NCI-H2107 treated with DMSO at 0.1 percent for 48 hours (cell line): Measurements from ENCODE around the gene C16orf90.
"Not testable (repeated sequence)": the region's sequence is repeated elsewhere in the genome, so short reads cannot be mapped to it uniquely, and the experiment has no call there.

ENCODE experiments used
- DNase-seq: peaks from one replicate; lab custom pipeline; 2025; ENCODE audit not compliant: unreplicated experiment; lab: John Stamatoyannopoulos, UW

Gene C16orf90, protein sequence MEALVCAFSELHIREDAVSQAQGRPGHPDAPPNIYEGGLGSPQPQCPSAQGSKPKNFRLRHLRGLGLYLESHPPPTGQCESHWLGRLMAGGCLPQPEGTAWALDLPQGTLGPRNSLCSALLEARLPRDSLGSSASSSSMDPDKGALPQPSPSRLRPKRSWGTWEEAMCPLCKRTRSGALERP

DNA sequence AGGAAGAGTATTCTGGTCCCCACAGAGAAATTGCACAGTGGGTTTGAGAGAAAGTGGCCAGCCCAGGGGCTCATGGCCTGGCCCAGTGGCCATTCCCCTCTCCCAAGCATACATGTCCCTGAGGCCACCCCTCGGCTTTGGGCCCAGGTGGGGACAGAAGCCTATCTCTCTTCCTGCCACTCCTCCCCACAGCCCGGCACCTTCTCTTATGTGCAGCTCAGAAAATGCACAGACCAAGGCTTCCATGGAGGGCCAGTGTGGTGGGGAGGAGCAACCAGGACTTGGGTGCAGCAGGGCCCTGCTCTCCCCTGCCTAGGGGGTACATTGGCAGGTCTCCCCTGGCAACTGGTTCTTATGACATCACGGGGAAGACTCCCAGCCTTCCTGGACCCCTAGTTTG is at the start of gene C16orf90:
C16orf90 (minus strand) TSS at position 314 of the 400 bp plus-strand sequence; CDS start at position 246, 68 bp downstream.
- DNase-seq = no peak

DNA sequence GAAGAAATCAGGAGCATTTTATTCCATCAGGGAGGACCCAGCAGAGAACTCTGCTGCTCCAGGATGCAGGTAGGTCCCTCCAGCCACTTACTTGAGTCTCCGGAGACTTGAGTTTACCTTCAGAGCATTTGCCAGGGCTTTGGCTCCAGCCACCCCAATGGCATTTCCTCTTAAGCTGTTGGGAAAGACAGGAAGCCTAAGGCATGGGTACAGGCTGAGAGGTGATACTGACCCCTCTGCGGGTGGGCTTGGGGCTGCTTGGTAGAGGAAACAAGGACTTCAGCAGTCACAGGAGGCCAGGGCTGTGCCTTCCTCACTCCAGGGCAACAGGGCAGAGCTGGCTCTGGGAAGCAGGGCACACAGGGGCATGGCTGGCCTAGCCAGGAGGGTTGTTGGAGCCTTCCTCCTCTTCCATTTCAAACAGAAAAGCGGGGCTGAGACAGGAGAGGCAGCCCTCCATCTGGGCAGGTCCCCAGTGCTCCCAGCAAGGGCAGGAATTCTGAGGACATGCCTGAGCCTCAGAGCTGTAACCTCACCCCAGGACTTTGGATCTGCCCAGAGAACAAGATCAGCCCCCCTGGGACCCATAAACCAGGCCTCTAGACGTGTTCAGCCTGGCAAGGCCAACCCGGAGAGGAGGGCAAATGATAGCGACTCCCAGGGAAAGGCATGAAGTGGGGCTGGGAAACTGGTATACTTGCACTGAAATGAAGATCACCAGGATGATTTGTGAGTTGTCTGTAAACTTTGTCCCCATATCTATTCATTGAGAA is 47.5 kb upstream of the C16orf90 start:
- DNase-seq = no peak

DNA sequence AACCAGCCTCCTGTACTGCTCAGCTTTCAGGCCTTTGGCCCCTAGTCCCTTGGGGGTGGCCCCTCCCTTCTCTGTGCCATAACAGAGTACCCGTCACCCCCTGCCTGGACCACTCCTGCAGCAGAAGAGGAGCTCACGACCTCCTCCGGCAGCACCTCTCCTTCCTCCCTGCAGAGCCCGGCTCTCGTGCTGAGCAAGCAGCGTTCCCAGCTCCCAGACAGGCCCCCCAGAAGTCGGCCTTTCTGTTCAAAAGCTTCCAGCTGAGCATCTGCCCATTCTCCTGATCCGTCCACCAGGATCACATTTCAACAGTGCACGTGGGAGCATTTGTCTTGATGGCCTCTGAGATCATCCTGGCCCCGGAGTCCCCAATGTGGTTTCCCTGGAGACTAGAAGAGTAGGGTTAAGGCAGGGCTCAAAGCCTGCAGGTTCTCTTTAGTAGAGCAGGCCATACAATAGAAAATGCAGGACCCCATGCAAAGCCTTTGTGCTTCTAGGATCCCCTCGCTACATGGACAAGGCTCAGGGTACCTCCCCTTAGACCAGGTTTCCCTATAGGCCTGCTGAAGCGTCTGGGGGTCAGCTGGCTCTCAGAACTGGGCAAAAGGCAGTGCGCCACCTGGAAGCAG is 46.4 kb upstream of the C16orf90 start:
- no peak for DNase-seq

DNA sequence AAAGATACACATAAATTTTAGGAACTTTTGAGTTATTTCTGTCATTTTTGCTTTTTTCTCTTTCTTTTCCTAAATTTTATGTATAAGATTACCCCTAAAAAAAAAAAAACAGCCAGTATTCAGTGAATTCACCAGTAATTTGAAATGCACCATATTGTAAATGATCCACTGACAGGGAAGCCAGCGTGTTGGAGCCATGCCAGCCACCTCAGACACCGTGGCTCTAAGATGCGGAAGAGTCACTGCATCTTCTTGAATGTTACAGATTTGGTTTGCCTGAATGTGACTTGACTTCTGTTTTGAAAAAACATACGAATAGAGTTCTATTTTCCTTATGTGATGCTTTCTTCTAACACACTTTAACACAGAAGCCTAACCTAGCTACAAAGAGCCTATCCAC is 42.9 kb upstream of the C16orf90 start:
- DNase-seq = no peak

DNA sequence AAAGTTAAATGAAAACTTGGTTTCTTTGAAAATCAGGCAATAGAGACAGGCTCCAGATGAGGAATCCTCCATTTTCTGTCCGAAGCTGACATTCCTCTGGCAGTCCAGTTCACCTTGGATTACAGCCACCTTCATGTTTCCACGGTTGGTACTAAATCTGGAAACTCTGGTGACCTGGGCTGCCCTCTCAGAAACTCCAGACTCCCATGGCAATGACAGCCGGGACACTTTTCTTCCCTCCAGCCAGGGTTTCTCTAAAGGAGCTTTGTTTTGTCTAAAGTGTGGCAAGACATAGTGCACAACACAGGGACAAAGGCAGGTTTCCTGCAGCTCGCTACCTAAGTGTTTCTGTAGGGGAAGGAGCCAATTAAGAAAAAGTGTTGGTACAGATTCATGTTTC is 41.6 kb upstream of the C16orf90 start:
- DNase-seq = no peak

DNA sequence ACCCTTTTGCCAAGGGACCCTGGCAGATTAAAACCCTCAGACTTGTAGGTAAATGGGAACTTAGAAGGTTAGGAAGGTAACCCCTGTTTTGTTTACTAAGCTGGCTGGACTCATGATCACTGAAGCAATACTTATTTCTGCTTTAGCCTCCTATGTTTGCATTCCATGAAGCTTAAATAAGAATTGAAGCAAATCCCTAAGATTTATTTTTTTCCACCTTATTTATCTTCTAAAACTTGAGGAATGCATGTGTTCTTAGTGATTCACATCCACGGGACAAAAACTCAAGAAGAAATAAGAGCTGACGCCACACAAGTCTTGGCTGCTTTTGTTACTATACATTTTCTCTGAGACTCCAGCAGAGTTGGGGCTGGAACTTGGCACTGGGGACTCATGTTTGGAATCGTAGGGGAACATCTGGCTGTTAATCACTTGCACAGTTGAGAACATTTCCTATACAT is 41.0 kb upstream of the C16orf90 start:
- DNase-seq = no peak

DNA sequence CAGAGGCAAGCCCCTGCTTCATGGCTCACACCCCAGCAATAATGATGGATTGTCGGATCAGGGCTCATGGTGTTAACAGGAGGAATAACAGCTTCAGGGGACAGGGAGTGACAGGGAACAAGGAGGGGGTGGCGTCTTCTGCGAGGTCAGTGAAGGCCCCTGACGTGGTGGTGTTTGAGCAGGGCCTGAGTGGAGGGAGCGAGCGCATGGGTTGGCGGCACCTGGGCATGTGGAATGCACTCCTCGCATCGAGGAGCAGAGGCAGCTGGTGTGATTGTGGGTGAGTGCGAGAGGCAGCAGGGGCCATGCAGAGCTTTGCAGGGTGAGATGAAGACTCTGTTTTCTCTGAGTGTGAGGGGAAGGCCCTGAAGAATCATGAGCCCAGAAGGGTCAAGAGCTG is 38.8 kb upstream of the C16orf90 start:
- no peak for DNase-seq

DNA sequence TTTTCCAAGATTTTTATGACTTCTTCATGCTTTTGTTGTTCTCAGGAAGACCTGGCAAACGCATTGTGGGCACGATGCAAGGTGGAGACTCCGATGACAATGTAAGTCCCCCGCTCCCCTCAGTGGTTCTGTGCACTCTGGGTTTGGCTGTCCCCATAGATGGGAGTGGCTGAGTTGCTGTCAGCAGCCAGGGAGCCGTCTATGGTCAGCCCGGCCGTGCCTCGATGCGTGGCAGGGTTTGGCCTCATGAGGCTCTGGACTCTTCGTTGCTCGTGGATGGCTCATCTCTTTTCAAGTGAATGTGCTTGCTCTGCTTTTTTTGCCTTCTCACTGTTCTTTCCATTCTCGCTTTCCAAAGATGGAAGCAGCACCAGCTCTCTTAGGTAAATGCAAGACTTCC is 37.5 kb upstream of the C16orf90 start:
- no peak for DNase-seq

DNA sequence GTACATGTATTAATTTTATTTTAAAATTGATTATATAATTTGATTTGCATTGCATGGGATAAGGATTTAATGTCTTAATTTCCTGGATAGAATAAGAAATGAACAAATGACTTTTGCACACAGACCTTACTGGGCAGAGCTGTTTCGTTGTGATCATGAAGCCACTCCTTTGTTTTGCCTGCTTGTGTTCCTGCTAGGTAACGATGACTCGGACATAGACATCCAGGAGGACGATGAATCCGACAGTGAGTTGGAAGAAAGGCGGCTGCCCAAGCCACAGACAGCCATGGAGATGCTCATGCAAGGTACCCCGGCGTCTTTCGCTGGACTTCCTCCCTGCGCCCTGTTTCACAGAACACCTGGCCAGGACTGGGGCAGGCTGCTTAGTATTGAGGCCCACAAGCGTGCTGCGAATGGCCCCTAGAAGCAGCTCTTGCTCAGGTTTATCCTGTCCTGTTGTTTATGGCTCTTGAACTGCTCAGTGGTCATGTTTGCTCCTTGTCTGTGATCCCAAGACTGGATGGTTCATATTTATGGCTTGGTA is 35.2 kb upstream of the C16orf90 start:
- no peak for DNase-seq

DNA sequence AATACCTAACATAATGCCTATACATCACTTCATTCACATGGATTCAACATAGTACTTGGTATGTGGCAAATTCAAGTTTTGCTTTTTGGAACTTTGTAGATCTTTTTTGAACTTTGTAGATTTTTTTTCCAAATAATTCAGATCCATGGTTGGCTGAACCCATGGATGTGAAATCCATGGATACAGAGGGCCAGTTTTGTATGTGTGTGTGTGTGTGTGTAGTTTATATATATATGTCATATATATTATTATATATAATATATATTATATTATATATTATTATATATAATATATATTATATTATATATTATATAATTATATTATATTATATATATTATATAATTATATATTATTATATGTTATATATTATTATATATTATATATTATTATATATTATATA is 33.9 kb upstream of the C16orf90 start:
- DNase-seq = no peak

DNA sequence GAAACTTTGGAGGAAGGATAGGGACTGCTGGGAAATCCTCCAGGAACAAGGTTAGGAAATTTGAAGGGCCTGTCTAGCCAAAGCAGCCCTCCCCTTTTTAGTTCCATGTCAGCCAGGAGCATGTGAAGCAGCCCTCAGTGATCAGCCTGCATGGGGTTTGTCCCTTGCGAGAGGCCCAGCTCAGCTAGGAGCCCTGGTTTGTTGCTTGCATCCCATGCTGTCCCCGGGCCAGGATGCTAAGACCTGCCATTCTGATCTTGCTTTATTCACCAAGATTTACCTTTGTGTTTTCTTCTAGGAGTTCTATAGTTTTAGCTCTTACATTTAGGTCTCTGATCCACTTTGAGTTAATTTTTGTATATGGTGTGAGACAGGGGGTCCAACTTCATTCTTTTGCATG is 33.1 kb upstream of the C16orf90 start:
- no peak for DNase-seq

DNA sequence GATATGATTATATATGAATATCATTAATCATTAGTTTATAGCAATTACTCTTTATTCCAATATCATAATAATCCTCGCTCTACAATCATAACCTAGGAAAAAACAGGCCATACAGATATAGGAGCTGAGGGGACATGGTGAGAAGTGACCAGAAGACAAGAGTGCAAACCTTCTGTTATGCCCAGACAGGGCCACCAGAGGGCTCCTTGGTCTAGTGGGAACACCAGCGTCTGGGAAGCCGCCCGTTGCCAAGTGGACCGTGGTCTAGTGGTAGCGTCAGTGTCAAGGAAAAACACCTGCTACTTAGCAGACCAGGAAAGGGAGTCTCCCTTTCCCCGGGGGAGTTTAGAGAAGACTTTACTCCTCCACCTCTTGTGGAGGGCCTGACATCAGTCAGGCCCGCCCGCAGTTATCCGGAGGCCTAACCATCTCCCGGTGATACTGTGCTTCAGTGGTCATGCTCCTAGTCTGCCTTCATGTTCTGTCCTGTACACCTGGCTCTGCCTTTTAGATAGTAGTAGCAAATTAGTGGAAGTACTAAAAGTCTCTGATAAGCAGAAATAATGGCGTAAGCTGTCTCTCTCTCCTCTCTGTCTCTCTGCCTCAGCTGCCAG is 32.0 kb upstream of the C16orf90 start:
- DNase-seq = not testable (repeated sequence)

DNA sequence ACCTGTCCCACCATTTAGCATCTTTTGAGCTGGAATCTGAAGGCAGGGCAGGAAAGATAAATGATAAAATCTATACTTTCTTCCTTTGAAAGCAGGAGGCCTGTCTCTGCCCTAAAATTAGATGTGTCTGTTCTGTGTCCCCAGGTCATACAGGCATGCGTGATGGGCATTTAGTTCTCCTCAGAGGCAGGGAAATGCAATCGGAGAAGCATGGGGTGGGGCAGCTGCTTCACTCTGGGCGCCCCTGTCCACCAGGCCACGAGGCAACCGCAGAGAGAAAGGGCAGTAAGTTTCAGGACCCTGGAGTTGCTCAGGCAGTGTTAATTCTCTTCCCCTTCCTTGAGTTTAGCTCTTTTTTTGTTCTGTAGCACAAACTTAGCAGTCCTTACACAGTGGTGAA is 30.7 kb upstream of the C16orf90 start:
- DNase-seq = no peak

DNA sequence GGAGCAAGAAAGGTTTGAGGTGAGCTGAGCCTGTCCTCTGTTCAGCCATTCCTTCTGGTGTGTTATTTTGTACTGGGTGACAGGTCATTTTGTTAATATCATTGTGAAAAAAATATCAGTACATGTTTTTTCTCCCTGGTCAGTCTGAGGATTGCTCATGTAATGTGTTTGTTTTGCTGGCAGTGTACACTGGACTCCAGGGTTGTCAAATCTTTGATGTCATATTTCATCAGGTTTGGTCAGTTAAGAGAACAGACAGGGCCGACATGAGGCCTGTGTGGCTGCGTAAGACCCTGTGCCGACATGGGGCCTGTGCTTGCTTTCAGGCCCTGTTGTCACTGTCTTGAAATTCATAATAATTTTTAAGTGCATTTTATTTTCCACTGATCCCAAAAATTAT is 28.0 kb upstream of the C16orf90 start:
- no peak for DNase-seq

DNA sequence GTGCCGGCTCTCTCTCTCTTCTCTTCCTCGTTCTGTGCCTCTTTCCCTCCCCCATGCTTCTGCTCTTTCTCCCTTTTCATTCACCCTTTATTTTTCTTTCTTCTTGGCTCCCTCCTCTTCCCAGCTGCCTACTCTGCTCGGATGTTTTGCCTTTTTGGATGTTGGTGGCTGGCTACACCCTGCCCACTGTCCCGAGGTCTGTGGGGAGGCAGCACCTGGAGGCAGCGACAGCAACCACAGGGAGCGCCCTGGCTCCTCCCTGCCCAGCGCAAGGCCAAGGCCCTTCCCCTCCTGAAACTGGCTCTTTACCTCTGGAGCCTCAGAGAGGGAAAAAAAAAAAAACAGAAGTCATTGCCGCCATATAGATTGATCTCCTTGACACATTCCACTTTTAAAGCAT is 25.6 kb upstream of the C16orf90 start:
- DNase-seq = no peak

DNA sequence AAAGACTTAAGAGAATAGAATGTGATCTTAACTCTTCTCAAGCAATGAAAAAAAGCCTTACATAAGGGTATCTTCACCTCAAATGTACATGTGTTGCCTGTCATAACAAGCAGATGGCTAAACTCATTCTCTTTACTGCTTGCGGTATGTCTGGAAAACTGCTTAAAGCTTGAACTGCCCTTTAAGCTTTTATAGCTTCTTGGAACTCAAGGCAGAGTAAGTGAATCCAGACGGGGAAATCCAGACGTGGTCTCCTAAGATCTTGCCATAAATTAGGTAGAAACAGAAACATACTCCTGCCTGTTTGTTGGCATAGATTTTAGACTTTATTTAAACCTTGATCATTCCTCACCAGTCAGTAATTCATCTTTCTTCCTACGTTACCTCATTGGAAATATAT is 25.1 kb upstream of the C16orf90 start:
- no peak for DNase-seq

DNA sequence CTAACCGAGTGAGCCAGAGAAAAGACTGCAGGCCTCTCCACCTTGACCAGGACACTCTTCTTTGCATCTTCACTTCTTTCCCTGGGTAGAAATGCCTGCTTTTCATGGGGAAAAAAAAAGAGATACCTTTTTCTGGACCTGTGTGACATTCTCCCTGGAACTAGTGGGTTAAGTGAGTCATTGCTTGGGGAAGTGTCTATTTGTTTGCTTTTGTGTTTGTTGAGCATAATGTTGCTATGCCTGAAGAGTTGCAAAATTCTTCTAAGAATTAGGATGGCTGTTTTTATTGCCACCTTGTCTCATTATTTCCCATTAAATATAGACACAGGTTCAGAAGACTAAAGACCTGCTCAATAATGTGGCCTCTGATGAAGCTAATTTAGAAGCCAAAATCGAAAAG is 24.3 kb upstream of the C16orf90 start:
- DNase-seq = no peak

DNA sequence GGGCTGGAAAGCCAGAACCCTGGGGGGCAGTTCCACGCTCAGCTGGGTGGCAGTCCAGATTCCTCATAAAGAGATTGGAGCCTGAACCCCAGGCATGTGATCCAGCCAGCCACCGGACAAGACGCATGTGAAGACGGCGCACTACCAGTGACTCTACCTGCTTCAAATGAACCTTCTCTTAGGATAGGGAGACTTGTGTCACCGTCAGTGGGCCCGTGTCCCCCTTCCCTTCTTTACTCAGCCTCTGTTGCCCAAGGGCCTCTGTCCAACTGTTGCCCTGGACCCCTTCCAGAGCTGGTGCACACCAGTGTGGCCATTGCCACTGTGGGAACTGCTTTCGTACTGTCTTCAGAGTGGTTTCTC is 23.7 kb upstream of the C16orf90 start:
- no peak for DNase-seq

DNA sequence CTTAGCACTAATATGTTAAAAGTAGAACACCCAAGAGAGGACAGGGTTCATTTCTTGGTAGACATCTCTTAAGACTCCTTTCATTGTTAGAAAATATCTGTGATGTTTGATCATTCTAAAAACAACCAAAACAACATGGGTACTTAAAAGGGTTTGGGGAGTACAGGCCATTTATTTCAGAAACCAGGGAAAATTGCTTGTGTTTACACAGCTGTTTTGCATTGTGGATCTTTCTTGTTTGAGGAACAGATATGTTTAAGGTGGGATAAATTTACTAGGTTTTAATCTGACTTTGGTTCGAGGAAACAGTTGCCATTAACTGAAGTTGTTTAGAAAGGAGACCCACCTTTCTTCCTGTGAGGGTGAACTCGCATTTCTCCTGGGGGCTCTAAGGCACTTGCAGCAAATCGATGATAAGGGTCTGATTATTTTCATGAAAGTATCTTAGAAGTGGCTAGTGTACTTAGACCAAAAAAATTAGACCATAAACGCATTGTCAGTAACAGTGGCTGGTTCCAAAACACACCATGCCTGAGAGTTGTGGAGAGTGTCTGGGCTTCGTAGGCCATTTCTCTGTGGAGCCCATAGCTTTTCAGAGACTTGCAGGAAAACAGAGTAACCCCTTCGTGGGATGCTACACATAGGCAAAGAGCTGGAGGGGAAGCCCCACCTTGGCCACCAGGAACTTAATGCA is 23.1 kb upstream of the C16orf90 start:
- no peak for DNase-seq

DNA sequence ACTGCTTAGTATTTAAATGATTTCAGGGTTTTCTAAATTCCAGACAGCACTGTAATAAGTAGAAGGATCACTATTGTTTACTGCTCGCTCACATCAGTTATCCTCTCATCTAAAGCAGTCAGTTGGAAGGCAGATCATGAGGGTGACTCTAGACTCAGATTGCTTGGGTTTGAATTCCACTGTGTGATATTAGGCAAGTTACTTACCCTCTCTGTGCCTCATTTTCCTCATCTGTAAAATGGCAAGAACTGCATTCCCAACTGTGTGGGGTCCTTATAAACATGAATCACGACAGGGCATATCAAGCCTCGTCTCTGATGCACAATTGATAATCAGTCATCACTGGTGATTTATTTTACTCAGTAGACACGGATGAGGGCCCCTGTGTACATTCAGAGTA is 20.6 kb upstream of the C16orf90 start:
- no peak for DNase-seq

DNA sequence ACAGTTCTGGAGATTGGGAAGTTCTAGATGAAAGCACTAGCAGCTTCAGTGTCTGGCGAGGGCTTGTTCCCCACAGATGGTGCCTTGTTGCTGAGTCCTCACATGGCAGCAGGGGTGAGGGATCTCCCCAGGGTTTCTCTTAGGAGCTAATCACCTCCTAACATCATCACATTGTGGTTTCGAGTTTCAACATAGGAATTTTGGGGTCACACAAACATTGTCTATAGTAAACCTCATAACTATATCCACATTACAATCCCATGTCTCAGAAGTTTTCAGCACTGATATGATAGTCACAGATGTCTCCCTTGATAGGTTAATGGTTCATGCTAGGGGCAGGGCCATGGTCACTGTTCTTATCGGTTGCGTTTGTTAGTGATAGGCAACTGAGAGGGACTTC is 19.3 kb upstream of the C16orf90 start:
- DNase-seq = no peak
